Measurements from ENCODE around the gene DCST2. TPM values are rescaled to one million over a fixed set of nuclear protein-coding genes. Genes with fewer than 3 reads are reported as not detected.
"Not testable (repeated sequence)": the region's sequence is repeated elsewhere in the genome, so short reads cannot be mapped to it uniquely, and the experiment has no call there.

Gene DCST2
- total RNA-seq, 4 donors from 2014 or later: 0.36 to 0.79 (median 0.38) TPM; not detected in 1

- no peak for ATAC-seq (ENCODE audit: low FRiP score)
- no peak for TF ChIP-seq CTCF (IDR thresholded peaks at IDR 0.05)
- DNase-seq (ENCODE audit: low spot score): no peak
Observed at GRCh38 chr1:154992721-154993571, 40.6 kb downstream of the DCST2 start.

- TF ChIP-seq CTCF (IDR thresholded peaks at IDR 0.05): no peak
- ATAC-seq (ENCODE audit: low FRiP score): no peak
- DNase-seq (ENCODE audit: low spot score): no peak
Observed at GRCh38 chr1:154990276-154990675, 43.3 kb downstream of the DCST2 start.

GRCh38 chr1:154989195-154989860 lies 44.3 kb downstream of the DCST2 start:
- no peak for DNase-seq (ENCODE audit: low spot score)
- no peak for TF ChIP-seq CTCF (IDR thresholded peaks at IDR 0.05)
- no peak for ATAC-seq (ENCODE audit: low FRiP score)

- no peak for TF ChIP-seq CTCF (IDR thresholded peaks at IDR 0.05)
- no peak for DNase-seq (ENCODE audit: low spot score)
- no peak for ATAC-seq (ENCODE audit: low FRiP score)
Observed at GRCh38 chr1:154988058-154988954, 45.3 kb downstream of the DCST2 start.

GRCh38 chr1:154987326-154987725 lies 46.3 kb downstream of the DCST2 start:
- ATAC-seq (ENCODE audit: low FRiP score): no peak
- DNase-seq (ENCODE audit: low spot score): no peak

GRCh38 chr1:154986736-154987135 lies 46.8 kb downstream of the DCST2 start:
- not testable (repeated sequence) for DNase-seq (ENCODE audit: low spot score); ATAC-seq (ENCODE audit: low FRiP score)

More at GRCh38 chr1:154987326-154987725, 46.3 kb downstream of the DCST2 start:
- TF ChIP-seq CTCF (IDR thresholded peaks at IDR 0.05): no peak

Data from omental fat pad (tissue), 4 donors.